ENCODE measurements around the gene MBD3L1. TPM values are rescaled to one million over a fixed set of nuclear protein-coding genes. Genes with fewer than 3 reads are reported as not detected.

MBD3L1 gene
- total and polyA plus RNA-seq, 9 of the 15 experiments (the other 6 are each of a cell fraction or from before 2014, with no cell fraction given), result not detected

- TF ChIP-seq ZBTB40 (IDR thresholded peaks at IDR 0.05), result peak; percentile 71
- TF ChIP-seq ZBTB40 (CRISPR knock-in tag; IDR thresholded peaks at IDR 0.05), result no peak
- peak; percentile 66 for TF ChIP-seq ZNF143 (CRISPR knock-in tag; IDR thresholded peaks at IDR 0.05)
- TF ChIP-seq FOXP1 (CRISPR knock-in tag; IDR thresholded peaks at IDR 0.05), result no peak
- no peak for TF ChIP-seq CTCFL (IDR thresholded peaks at IDR 0.05; ENCODE audit: borderline replicate concordance, insufficient read depth, low read depth, low read length, poor library complexity, severe bottlenecking)
- no peak for TF ChIP-seq ETS2 (tag; IDR thresholded peaks at IDR 0.05; ENCODE audit: borderline replicate concordance, poor library complexity, severe bottlenecking)
- TF ChIP-seq PRMT5 (CRISPR knock-in tag; IDR thresholded peaks at IDR 0.05), result no peak
- no peak for TF ChIP-seq ZNF586 (CRISPR knock-in tag; conservative IDR thresholded peaks at IDR 0.05)
- TF ChIP-seq KAT8 (IDR thresholded peaks at IDR 0.05; ENCODE audit: low read depth), result no peak
- no peak for TF ChIP-seq SIN3A (IDR thresholded peaks at IDR 0.05; ENCODE audit: borderline replicate concordance in 2 of 2, control insufficient read depth in 1 of 2, low read depth in 2 of 2, low read length in 2 of 2)
- TF ChIP-seq DDX20 (tag; IDR thresholded peaks at IDR 0.05; ENCODE audit: low read depth), result no peak
- no peak for TF ChIP-seq DEAF1 (CRISPR knock-in tag; IDR thresholded peaks at IDR 0.05)
- TF ChIP-seq KLF16 (IDR thresholded peaks at IDR 0.05), result no peak
- no peak for TF ChIP-seq TRIM28 (IDR thresholded peaks at IDR 0.05)
- TF ChIP-seq TCF7L2 (IDR thresholded peaks at IDR 0.05; ENCODE audit: low read depth, low read length), result no peak
Observed at GRCh38 chr19:8877854-8878705, 45.9 kb downstream of the MBD3L1 start (continued).
